ENCODE data around the gene CACNA2D2. TPM values are rescaled to one million over a fixed set of nuclear protein-coding genes. Genes with fewer than 3 reads are reported as not detected.
A peak's percentile ranks its signal among the peaks of the same experiment; 100 is the strongest.

Gene CACNA2D2
- total and polyA plus RNA-seq, 2 of the 8 experiments (the other 6 are each of a cell fraction or from before 2014, with no cell fraction given) = 14.1 to 25.0 TPM

DNA sequence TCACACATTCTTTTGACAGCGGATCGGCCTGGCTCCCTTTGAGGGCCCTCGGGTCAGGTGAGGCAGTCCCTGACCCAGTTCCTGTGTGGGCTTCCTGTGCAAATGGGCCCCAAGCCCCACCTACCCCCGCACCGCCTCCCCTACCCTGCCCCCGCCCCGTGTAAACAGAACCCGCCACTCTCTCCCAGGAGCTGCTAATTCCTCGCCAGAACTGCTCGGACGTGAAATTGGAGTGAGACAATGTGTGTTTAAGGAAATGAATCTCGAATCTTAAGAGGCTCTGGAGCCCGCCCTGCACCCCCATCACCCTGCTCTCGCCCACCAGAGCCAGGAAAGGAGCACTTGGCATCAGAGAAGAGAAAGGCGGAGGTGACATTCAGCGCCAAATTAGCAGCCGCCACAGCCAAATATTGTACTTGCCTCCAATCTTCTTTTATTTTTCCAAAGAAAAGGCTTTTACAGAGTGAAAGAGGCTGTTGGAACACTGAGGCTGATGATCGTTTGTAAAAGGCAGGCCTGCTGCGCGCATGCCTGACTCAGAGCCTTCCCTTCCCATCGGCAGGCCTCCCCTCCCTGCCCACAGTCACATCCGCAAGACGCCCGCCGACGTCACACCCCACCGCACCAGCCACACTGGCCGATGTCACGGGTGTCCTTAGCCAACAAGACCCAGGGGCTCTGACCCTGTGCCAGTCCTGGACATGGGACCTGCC, 53.1 kb downstream of the CACNA2D2 start:
- H2BK5ac ChIP-seq (ENCODE audit: low read depth, low read length) = peak overlapping the region; percentile 67; the same call in 1 of the 2 replicates
- H2BK12ac ChIP-seq (ENCODE audit: low read depth, low read length) = no peak overlapping the region
- H4K5ac ChIP-seq (ENCODE audit: insufficient read length, low read depth, low read length) = no peak overlapping the region
- no peak overlapping the region for H2BK120ac ChIP-seq (replicated peaks; ENCODE audit: low read depth, low read length)
- H3K4me1 ChIP-seq (replicated peaks in 1 of 4; ENCODE audit: control insufficient read depth in 3 of 4, insufficient read depth in 4 of 4, low read length in 3 of 4) = peaks cover 0 to 30% (median 15%) of the 10 kb centered on the region in 4 experiments; a peak in 6 of 7 replicates
- H4K8ac ChIP-seq (ENCODE audit: extremely low read depth, insufficient read depth, low read length) = peak overlapping the region; percentile 73; the same call in 1 of the 2 replicates
- H2BK20ac ChIP-seq (ENCODE audit: low read length) = no peak overlapping the region
- no peaks in the 10 kb centered on the region for H4K20me1 ChIP-seq (replicated peaks in 1 of 2; ENCODE audit: control insufficient read depth in 1 of 2, insufficient read depth in 2 of 2, low read length in 2 of 2)
- DNase-seq (ENCODE audit: low read depth in 1 of 2, low spot score in 2 of 2) (no peak), FAIRE-seq (no peak)
- H3K18ac ChIP-seq (ENCODE audit: extremely low read depth, low read length) = no peak overlapping the region
- H2AK5ac ChIP-seq (ENCODE audit: low read depth, low read length) = no peak overlapping the region
- H4K91ac ChIP-seq (replicated peaks; ENCODE audit: insufficient read length, low read length) = no peak overlapping the region
- WGBS, 2 experiments (ENCODE audit: extremely low coverage in 1 of 2, insufficient coverage in 1 of 2, insufficient read length in 1 of 2, insufficient replicate concordance in 2 of 2, low coverage in 1 of 2, low lambda C conversion rate in 2 of 2, missing lambda C conversion rate in 1 of 2) = 84% methylated on average over 29 of the region's 29 CpGs; no CpG with 5 or more reads in 1 of the 2 experiments
- H3K27ac ChIP-seq (ENCODE audit: low read depth, low read length) = no peak overlapping the region
- no peaks in the 10 kb centered on the region for H3K27me3 ChIP-seq (replicated peaks in 1 of 4; ENCODE audit: control insufficient read depth in 3 of 4, extremely low read depth in 1 of 4, insufficient read depth in 3 of 4, low read length in 3 of 4)
- H3K79me1 ChIP-seq (ENCODE audit: low read depth, low read length) = peaks cover 3% of the 10 kb centered on the region; the same call in 1 of the 2 replicates
- H3K14ac ChIP-seq (ENCODE audit: insufficient read length) = no peak overlapping the region
- no peak overlapping the region for H3K9ac ChIP-seq (replicated peaks in 1 of 4; ENCODE audit: extremely low read depth in 1 of 4, low read depth in 3 of 4, low read length in 3 of 4)
- peak overlapping the region; percentile 18; the same call in 1 of the 2 replicates for H2BK15ac ChIP-seq (ENCODE audit: low read length)
- no peak overlapping the region for H3K4ac ChIP-seq (replicated peaks; ENCODE audit: insufficient read length, low read depth, low read length)
- H3K4me3 ChIP-seq (ENCODE audit: extremely low read depth in 1 of 4, insufficient read depth in 2 of 4, low read depth in 3 of 4, low read length in 4 of 4) = no peak overlapping the region
- H3K79me2 ChIP-seq (ENCODE audit: control insufficient read depth in 1 of 2, insufficient read depth in 2 of 2, low read length in 2 of 2) = no peaks in the 10 kb centered on the region
- no peak overlapping the region for H2AFZ ChIP-seq (ENCODE audit: low read length)
- no peaks in the 10 kb centered on the region for H3K23me2 ChIP-seq (ENCODE audit: low read depth, low read length)
- ChIA-PET POLR2A (ENCODE audit: partially characterized antibody) (no interaction called here), CTCF (ENCODE audit: partially characterized antibody) (interaction anchor here (1.2 kb wide), 2 partner anchors 59 to 74 kb away, joined by 3 read pairs; no protein-coding TSS in a partner anchor)
- no peaks in the 10 kb centered on the region for H3K9me3 ChIP-seq (ENCODE audit: insufficient read depth in 2 of 2, low read depth in 1 of 2, low read length in 1 of 2)
- no peak overlapping the region for H3K4me2 ChIP-seq (ENCODE audit: insufficient read depth in 1 of 2, low read depth in 2 of 2, low read length in 2 of 2)
- no peak overlapping the region for H3K56ac ChIP-seq (replicated peaks; ENCODE audit: insufficient read length, low read depth, low read length)
- H3K23ac ChIP-seq (ENCODE audit: insufficient read length) = no peak overlapping the region
- no peaks in the 10 kb centered on the region for H3K36me3 ChIP-seq (ENCODE audit: control insufficient read depth in 2 of 4, insufficient read depth in 4 of 4, low read length in 3 of 4)
- TF ChIP-seq TBP (IDR thresholded peaks at IDR 0.05; ENCODE audit: low read depth, low read length) (no peak), PHF8 (conservative IDR thresholded peaks at IDR 0.05; ENCODE audit: low read depth, low read length) (no peak), TAF1 (IDR thresholded peaks at IDR 0.05; ENCODE audit: low read depth, low read length) (no peak), RNF2 (IDR thresholded peaks at IDR 0.05; ENCODE audit: borderline replicate concordance, low read depth, low read length, missing control alignments, poor library complexity, severe bottlenecking) (no peak), ZNF274 (IDR thresholded peaks at IDR 0.05; ENCODE audit: borderline replicate concordance, extremely low read depth, low read length) (no peak), CTBP2 (IDR thresholded peaks at IDR 0.05; ENCODE audit: borderline replicate concordance, insufficient read depth, insufficient read length, low read length) (no peak), RBBP5 (IDR thresholded peaks at IDR 0.05; ENCODE audit: borderline replicate concordance, low read depth, low read length) (no peak), CHD1 (IDR thresholded peaks at IDR 0.05; ENCODE audit: low read depth, low read length) (no peak), E2F6 (IDR thresholded peaks at IDR 0.05) (no peak), USF2 (IDR thresholded peaks at IDR 0.05; ENCODE audit: low read length) (no peak)

Measured in H1 (cell line).